ENCODE measurements around the gene PRDM16. TPM values are rescaled to one million over a fixed set of nuclear protein-coding genes. Genes with fewer than 3 reads are reported as not detected.

The PRDM16 gene
- total and polyA plus RNA-seq, 2 of the 8 experiments (the other 6 are each of a cell fraction or from before 2014, with no cell fraction given): 0.39 to 0.43 TPM

- Histone ChIP-seq H3K79me2 (ENCODE audit: control insufficient read depth in 1 of 2, insufficient read depth in 2 of 2, low read length in 2 of 2) (no peaks in the 10 kb centered on the region), H3K79me1 (ENCODE audit: low read depth, low read length) (no peaks in the 10 kb centered on the region), H4K8ac (ENCODE audit: extremely low read depth, insufficient read depth, low read length) (no peak overlapping the region), H3K4ac (replicated peaks; ENCODE audit: insufficient read length, low read depth, low read length) (no peak overlapping the region), H2BK120ac (replicated peaks; ENCODE audit: low read depth, low read length) (no peak overlapping the region), H2BK5ac (ENCODE audit: low read depth, low read length) (no peak overlapping the region), H3K4me1 (replicated peaks in 1 of 4; ENCODE audit: control insufficient read depth in 3 of 4, insufficient read depth in 4 of 4, low read length in 3 of 4) (no peaks in the 10 kb centered on the region; a peak in 1 of 7 replicates), H3K4me3 (ENCODE audit: extremely low read depth in 1 of 4, insufficient read depth in 2 of 4, low read depth in 3 of 4, low read length in 4 of 4) (no peak overlapping the region), H3K4me2 (ENCODE audit: insufficient read depth in 1 of 2, low read depth in 2 of 2, low read length in 2 of 2) (no peak overlapping the region), H3K36me3 (ENCODE audit: control insufficient read depth in 2 of 4, insufficient read depth in 4 of 4, low read length in 3 of 4) (no peaks in the 10 kb centered on the region), H3K56ac (replicated peaks; ENCODE audit: insufficient read length, low read depth, low read length) (no peak overlapping the region), H3K23ac (ENCODE audit: insufficient read length) (no peak overlapping the region), H2BK12ac (ENCODE audit: low read depth, low read length) (no peak overlapping the region), H3K9me3 (ENCODE audit: insufficient read depth in 2 of 2, low read depth in 1 of 2, low read length in 1 of 2) (no peaks in the 10 kb centered on the region), H3K23me2 (ENCODE audit: low read depth, low read length) (no peaks in the 10 kb centered on the region), H2BK15ac (ENCODE audit: low read length) (no peak overlapping the region), H3K27me3 (replicated peaks in 1 of 4; ENCODE audit: control insufficient read depth in 3 of 4, extremely low read depth in 1 of 4, insufficient read depth in 3 of 4, low read length in 3 of 4) (no peaks in the 10 kb centered on the region), H3K27ac (ENCODE audit: low read depth, low read length) (no peak overlapping the region), H4K5ac (ENCODE audit: insufficient read length, low read depth, low read length) (no peak overlapping the region), H2AFZ (ENCODE audit: low read length) (no peak overlapping the region), H2BK20ac (ENCODE audit: low read length) (no peak overlapping the region), H4K91ac (replicated peaks; ENCODE audit: insufficient read length, low read length) (no peak overlapping the region), H3K14ac (ENCODE audit: insufficient read length) (no peak overlapping the region), H4K20me1 (replicated peaks in 1 of 2; ENCODE audit: control insufficient read depth in 1 of 2, insufficient read depth in 2 of 2, low read length in 2 of 2) (no peaks in the 10 kb centered on the region), H2AK5ac (ENCODE audit: low read depth, low read length) (no peak overlapping the region), H3K9ac (replicated peaks in 1 of 4; ENCODE audit: extremely low read depth in 1 of 4, low read depth in 3 of 4, low read length in 3 of 4) (no peak overlapping the region), H3K18ac (ENCODE audit: extremely low read depth, low read length) (no peak overlapping the region)
- 67% methylated on average over 6 of the region's 8 CpGs; no CpG with 5 or more reads in 1 of the 2 experiments for WGBS, 2 experiments (ENCODE audit: extremely low coverage in 1 of 2, insufficient coverage in 1 of 2, insufficient read length in 1 of 2, insufficient replicate concordance in 2 of 2, low coverage in 1 of 2, low lambda C conversion rate in 2 of 2, missing lambda C conversion rate in 1 of 2)
- CTCF ChIA-PET (ENCODE audit: partially characterized antibody): interaction anchor here (1.4 kb wide), 1 partner anchor 199 kb away, joined by 4 read pairs; no protein-coding TSS in a partner anchor
- POLR2A ChIA-PET (ENCODE audit: partially characterized antibody): no interaction called here
- FAIRE-seq (no peak), DNase-seq (ENCODE audit: low read depth in 1 of 2, low spot score in 2 of 2) (no peak)
- no peak for TF ChIP-seq KDM4A (IDR thresholded peaks at IDR 0.05; ENCODE audit: low read depth, low read length, severe bottlenecking)
- no peak for TF ChIP-seq SRF (IDR thresholded peaks at IDR 0.05; ENCODE audit: low read depth, low read length)
- TF ChIP-seq TAF1 (IDR thresholded peaks at IDR 0.05; ENCODE audit: low read depth, low read length): no peak
- TF ChIP-seq CREB1 (IDR thresholded peaks at IDR 0.05): no peak
These were observed 16.7 kb downstream of the PRDM16 start for GRCh38 chr1:3085721-3086120.

Measured in H1 (cell line).